Vagina (tissue), 2 donors: ENCODE data around the gene PDE1C. TPM values are rescaled to one million over a fixed set of nuclear protein-coding genes. Genes with fewer than 3 reads are reported as not detected.

ENCODE experiments used
- DNase-seq, 2 donors: peaks; one replicate each; pipeline ENCODE4 v3.0.0-alpha.2; 2017; ENCODE audit errors: extremely low spot score in 2 of 2
- H3K27ac ChIP-seq: fragments of 200-600 bp; sonication (generic); one replicate; pipeline ENCODE4 v1.5.1; 2019
- H3K27me3 ChIP-seq: fragments of 200-600 bp; sonication (generic); one replicate; pipeline ENCODE4 v1.5.1; 2019
- H3K36me3 ChIP-seq, 2 donors: fragments of 200-600 bp; sonication (generic); one replicate each; pipeline ENCODE4 v1.5.1; 2017 to 2019
- H3K4me1 ChIP-seq: fragments of 200-600 bp; sonication (generic); one replicate; pipeline ENCODE4 v1.5.1; 2019
- H3K4me3 ChIP-seq, 2 donors: fragments of 200-600 bp; sonication (generic); 1 replicate in 1 of 2; 2 replicates in 1 of 2; pipeline ENCODE4 v1.5.1; 2016 to 2019
- H3K9me3 ChIP-seq: fragments of 200-600 bp; sonication (generic); one replicate; pipeline ENCODE4 v1.5.1; 2019
- POLR2A ChIP-seq, 2 donors: fragments of 450-650 bp; IDR thresholded peaks; one replicate each; pipeline ENCODE4 v1.6.1; 2017; ENCODE audit warnings: antibody characterized with exemption in 2 of 2, mild to moderate bottlenecking in 2 of 2, moderate library complexity in 2 of 2
- POLR2AphosphoS5 ChIP-seq, 2 donors: sonication (generic); formaldehyde crosslinking; IDR thresholded peaks; one replicate each; pipeline ENCODE4 v1.9.0; 2017; ENCODE audit warnings: antibody characterized with exemption in 2 of 2, mild to moderate bottlenecking in 2 of 2, low read depth in 1 of 2; ENCODE audit not compliant: insufficient read depth in 1 of 2
- intact Hi-C: fragments of 100-400 bp; cut with DNase I; formaldehyde crosslinking; loops from one replicate; pipeline ENCODE4 v1.15.1; 2023
- total RNA-seq: library from RNA; depleted of rRNA; stranded (reverse); fragments of >200 nt; gene quantifications from one replicate; pipeline ENCODE4 v1.2.3, GENCODE V29; 2016
- TF ChIP-seq, protein P1 (sequence below), 3 experiments: fragments of 450-650 bp in 2 of 3; fragments of 200-600 bp in 1 of 3; sonication (generic) in 1 of 3; IDR thresholded peaks; one replicate each; pipeline ENCODE4 v1.5.1; 2017 to 2019; ENCODE audit warnings: antibody characterized with exemption in 3 of 3, mild to moderate bottlenecking in 2 of 3, moderate library complexity in 2 of 3

Gene PDE1C
- total RNA-seq = 19.2 TPM

DNA sequence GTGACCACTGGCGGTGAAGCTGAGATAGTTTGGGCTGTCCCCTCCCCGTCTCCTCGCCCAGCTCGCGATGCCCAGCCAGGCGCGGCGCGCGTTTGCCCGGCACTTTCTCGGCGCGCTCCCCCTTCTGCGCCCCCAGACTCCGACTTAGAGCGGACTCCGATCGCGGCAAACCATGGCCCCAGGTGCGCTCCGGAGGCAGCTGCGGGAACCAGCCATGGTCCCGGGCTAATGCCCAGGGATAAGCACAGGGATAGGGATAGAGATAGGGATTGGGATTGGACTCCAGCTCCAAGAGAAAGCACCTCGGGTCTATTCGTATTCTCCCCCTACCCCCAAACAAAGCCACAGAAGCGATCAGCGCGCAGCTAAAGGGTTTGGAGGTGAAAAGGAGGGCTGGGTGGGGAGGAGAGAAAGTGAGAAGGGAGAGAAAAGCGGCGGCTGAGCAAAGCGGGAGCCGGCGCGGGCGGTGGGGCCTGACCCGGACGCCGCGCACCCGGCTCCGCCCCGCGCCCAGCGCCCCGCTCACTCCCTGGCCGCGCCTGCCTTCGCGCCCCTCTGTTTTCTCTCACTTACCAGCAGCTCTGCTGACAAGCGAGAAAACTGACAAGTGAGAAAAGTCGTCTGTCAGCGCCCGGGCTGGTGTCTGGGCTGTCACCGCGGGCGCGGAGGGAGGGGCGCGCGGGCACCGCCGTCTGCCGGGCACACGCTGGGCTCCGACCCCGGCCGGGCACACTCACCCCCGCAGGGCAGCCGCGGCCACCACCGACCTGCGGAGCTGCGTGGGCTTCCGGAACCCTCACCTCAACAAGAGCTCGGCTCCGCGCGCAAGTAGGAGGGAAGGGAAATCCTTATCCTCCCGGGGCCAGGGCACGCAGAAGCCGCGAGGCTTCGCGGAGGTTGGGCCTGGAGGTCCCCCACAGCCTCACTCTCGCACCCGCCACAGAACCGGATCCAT, at the start of gene PDE1C:
TSS of gene PDE1C (minus strand) at position 2 of the 955 bp plus-strand sequence.
- peaks cover 7% of the 10 kb centered on the region for H3K4me1 ChIP-seq
- no peaks in the 10 kb centered on the region for H3K27me3 ChIP-seq
- no peaks in the 10 kb centered on the region for H3K9me3 ChIP-seq
- intact Hi-C loops = no loop called here
- TF ChIP-seq, protein P1, sequence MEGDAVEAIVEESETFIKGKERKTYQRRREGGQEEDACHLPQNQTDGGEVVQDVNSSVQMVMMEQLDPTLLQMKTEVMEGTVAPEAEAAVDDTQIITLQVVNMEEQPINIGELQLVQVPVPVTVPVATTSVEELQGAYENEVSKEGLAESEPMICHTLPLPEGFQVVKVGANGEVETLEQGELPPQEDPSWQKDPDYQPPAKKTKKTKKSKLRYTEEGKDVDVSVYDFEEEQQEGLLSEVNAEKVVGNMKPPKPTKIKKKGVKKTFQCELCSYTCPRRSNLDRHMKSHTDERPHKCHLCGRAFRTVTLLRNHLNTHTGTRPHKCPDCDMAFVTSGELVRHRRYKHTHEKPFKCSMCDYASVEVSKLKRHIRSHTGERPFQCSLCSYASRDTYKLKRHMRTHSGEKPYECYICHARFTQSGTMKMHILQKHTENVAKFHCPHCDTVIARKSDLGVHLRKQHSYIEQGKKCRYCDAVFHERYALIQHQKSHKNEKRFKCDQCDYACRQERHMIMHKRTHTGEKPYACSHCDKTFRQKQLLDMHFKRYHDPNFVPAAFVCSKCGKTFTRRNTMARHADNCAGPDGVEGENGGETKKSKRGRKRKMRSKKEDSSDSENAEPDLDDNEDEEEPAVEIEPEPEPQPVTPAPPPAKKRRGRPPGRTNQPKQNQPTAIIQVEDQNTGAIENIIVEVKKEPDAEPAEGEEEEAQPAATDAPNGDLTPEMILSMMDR (IDR thresholded peaks at IDR 0.05) = no peak
- TF ChIP-seq POLR2AphosphoS5 (IDR thresholded peaks at IDR 0.05; ENCODE audit: insufficient read depth in 1 of 2, low read depth in 1 of 2) (no peak), POLR2A (IDR thresholded peaks at IDR 0.05) (no peak)
- no peaks in the 10 kb centered on the region for H3K36me3 ChIP-seq
- H3K4me3 ChIP-seq = peak within 1 kb of the TSS; percentile 31 to 58
- DNase-seq = peak in 1 of 2 donors; percentile 62
- H3K27ac ChIP-seq = no peak within 1 kb of the TSS

DNA sequence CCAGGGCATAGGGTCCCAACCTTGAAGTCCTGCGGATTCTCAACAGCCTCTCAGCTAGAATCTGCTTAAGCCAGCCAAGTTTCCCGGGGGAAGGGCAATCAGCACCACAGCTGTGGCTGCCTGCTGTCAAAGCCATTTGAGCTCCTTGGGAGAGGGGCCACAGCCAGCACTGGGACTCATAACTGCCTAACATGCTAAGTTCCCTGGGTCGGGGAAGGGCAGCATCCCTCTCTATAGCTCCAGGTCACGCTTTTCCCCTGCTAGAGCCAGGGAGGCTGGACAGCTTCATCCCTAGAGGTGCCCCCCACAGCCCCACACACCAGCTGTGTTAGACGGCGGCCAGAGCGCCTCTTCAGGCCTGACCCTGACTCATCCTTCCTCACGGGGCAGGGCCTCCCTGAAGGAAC, 49.6 kb upstream of the PDE1C start:
- no peaks in the 10 kb centered on the region for H3K4me1 ChIP-seq
- no peaks in the 10 kb centered on the region for H3K36me3 ChIP-seq
- H3K27ac ChIP-seq = no peak overlapping the region
- TF ChIP-seq, protein P1 (IDR thresholded peaks at IDR 0.05) = no peak
- TF ChIP-seq POLR2A (IDR thresholded peaks at IDR 0.05) (no peak), POLR2AphosphoS5 (IDR thresholded peaks at IDR 0.05; ENCODE audit: insufficient read depth in 1 of 2, low read depth in 1 of 2) (no peak)
- intact Hi-C loops = no loop called here
- no peaks in the 10 kb centered on the region for H3K9me3 ChIP-seq
- no peak overlapping the region for H3K4me3 ChIP-seq
- no peaks in the 10 kb centered on the region for H3K27me3 ChIP-seq
- no peak for DNase-seq

DNA sequence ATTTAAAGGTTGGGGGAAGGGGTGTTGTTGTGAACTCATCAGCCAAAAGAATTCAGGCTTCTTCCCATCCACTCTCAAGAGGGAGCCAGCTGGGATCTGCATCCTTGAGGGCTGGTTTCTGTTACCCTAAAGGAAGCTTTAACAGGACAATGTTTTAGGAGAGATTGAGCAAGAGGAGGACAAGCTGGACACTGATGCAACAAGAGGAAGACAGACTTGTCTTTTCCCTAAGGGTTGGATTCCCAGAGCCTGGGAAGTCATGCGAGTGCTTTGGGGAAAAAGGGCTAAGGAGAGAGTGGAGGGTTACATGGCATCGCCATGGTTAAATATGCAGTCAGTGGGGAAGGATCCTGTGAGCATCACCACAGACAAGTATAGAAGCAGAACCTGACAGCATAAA, 47.6 kb upstream of the PDE1C start:
- Histone ChIP-seq H3K36me3 (no peaks in the 10 kb centered on the region), H3K27ac (no peak overlapping the region), H3K4me1 (no peaks in the 10 kb centered on the region), H3K4me3 (no peak overlapping the region), H3K9me3 (no peaks in the 10 kb centered on the region), H3K27me3 (no peaks in the 10 kb centered on the region)
- DNase-seq = no peak
- TF ChIP-seq, protein P1 (IDR thresholded peaks at IDR 0.05) = no peak
- intact Hi-C loops = no loop called here

DNA sequence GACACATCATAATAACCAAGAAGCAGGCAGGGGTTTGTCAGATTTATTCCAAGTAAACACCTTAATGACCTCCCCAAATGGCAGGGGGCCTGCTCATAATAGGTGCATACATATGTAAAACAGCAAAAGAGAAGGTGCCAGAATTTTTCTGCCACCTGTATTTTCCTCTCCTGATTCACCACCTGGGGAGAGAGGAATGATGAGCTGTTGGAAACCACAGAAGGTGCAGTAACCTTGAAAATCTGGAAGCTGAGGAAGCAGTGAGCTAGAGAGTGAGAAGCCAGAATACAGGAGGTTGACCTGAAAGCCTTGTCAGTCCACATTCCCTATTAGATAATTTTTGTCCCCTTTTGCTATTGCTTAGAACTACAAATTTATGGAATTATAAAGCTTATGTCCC, 46.2 kb upstream of the PDE1C start:
- intact Hi-C loops = no loop called here
- H3K4me1 ChIP-seq = no peaks in the 10 kb centered on the region
- no peak overlapping the region for H3K27ac ChIP-seq
- no peaks in the 10 kb centered on the region for H3K27me3 ChIP-seq
- no peak for DNase-seq
- H3K4me3 ChIP-seq = no peak overlapping the region
- peaks cover under 1% of the 10 kb centered on the region for H3K9me3 ChIP-seq
- H3K36me3 ChIP-seq = no peaks in the 10 kb centered on the region
- TF ChIP-seq, protein P1 (IDR thresholded peaks at IDR 0.05) = no peak
- TF ChIP-seq POLR2A (IDR thresholded peaks at IDR 0.05) = no peak
- no peak for TF ChIP-seq POLR2AphosphoS5 (IDR thresholded peaks at IDR 0.05; ENCODE audit: insufficient read depth in 1 of 2, low read depth in 1 of 2)

DNA sequence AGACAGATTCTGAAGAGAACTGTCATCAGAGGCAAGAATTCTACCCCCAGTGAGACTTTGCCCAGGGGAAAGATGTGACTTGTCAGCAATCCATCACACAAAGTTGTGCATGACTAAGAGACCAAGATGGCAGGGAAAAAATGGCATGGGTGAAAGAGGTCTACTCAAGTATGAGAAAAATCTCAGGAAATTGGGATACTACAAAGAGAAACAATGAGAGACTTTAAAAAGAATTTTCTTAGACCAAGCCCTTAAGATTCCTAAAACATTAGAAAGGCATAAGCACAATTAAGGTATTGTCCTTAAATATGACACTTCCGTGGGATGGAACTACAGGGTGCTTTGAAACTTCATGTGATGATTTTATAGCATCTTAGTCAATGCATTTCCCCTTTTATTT, 45.6 kb upstream of the PDE1C start:
- intact Hi-C loops = no loop called here
- no peak for DNase-seq
- Histone ChIP-seq H3K36me3 (no peaks in the 10 kb centered on the region), H3K4me3 (no peak overlapping the region), H3K27me3 (no peaks in the 10 kb centered on the region), H3K27ac (no peak overlapping the region), H3K4me1 (no peaks in the 10 kb centered on the region), H3K9me3 (peaks cover 5% of the 10 kb centered on the region)
- TF ChIP-seq POLR2AphosphoS5 (IDR thresholded peaks at IDR 0.05; ENCODE audit: insufficient read depth in 1 of 2, low read depth in 1 of 2) (no peak), POLR2A (IDR thresholded peaks at IDR 0.05) (no peak)
- TF ChIP-seq, protein P1 (IDR thresholded peaks at IDR 0.05) = no peak
